Measurements from ENCODE around the gene UCK1.
"Not testable (repeated sequence)": the region's sequence is repeated elsewhere in the genome, so short reads cannot be mapped to it uniquely, and the experiment has no call there.

GRCh38 chr9:131515559-131516031, 15.5 kb downstream of the UCK1 start:
- TF ChIP-seq POLR2A, EP300, CTCF, POLR2AphosphoS5 (IDR thresholded peaks at IDR 0.05): not testable (repeated sequence)

Measured in stomach (tissue), 4 donors.